MM.1S (cell line): ENCODE measurements around the gene MEGF6.

Experiments used
- DNase-seq: peaks from one replicate; pipeline ENCODE4 v3.0.0-alpha.2; 2015
- H2AFZ ChIP-seq: fragments of 300-600 bp; sonication (generic); 2 replicates; pipeline ENCODE4 v1.6.0; 2016; ENCODE audit warnings: antibody characterized with exemption, low read length
- H3F3A ChIP-seq: fragments of 300-600 bp; sonication (generic); 2 replicates; pipeline ENCODE4 v1.6.1; 2016; ENCODE audit warnings: mild to moderate bottlenecking, antibody characterized with exemption, low read length, moderate library complexity, mixed read lengths; ENCODE audit not compliant: insufficient read depth
- H3K27ac ChIP-seq: fragments of 300-600 bp; sonication (generic); 2 replicates; pipeline ENCODE4 v1.5.1; 2016; ENCODE audit warnings: mild to moderate bottlenecking, low read length
- H3K27me3 ChIP-seq: fragments of 300-600 bp; sonication (generic); replicated peaks from 2 replicates; pipeline ENCODE4 v1.6.0; 2016; ENCODE audit warnings: low read length; ENCODE audit not compliant: insufficient read depth
- H3K36me3 ChIP-seq: fragments of 300-600 bp; sonication (generic); replicated peaks from 2 replicates; pipeline ENCODE4 v1.6.1; 2016; ENCODE audit warnings: mild to moderate bottlenecking, low read length, mixed read lengths; ENCODE audit not compliant: insufficient read depth
- H3K4me1 ChIP-seq: fragments of 300-600 bp; sonication (generic); 2 replicates; pipeline ENCODE4 v1.6.1; 2016; ENCODE audit warnings: low read length, mixed read lengths
- H3K4me2 ChIP-seq: fragments of 300-600 bp; sonication (generic); 2 replicates; pipeline ENCODE4 v1.6.0; 2016; ENCODE audit warnings: low read depth, low read length
- H3K4me3 ChIP-seq: fragments of 300-600 bp; sonication (generic); 2 replicates; pipeline ENCODE4 v1.5.1; 2016; ENCODE audit warnings: low read length, mixed read lengths
- H3K79me2 ChIP-seq: fragments of 300-600 bp; sonication (generic); 2 replicates; pipeline ENCODE4 v1.6.1; 2016; ENCODE audit warnings: mixed run types, low read length, mixed read lengths
- H3K9ac ChIP-seq: fragments of 300-600 bp; sonication (generic); 2 replicates; pipeline ENCODE4 v1.6.1; 2016; ENCODE audit warnings: low read length, mixed read lengths
- H3K9me2 ChIP-seq: fragments of 300-600 bp; sonication (generic); replicated peaks from 2 replicates; pipeline ENCODE4 v1.6.1; 2016; ENCODE audit warnings: mild to moderate bottlenecking, low read length, mixed read lengths; ENCODE audit not compliant: insufficient read depth
- H3K9me3 ChIP-seq: fragments of 300-600 bp; sonication (generic); replicated peaks from 2 replicates; pipeline ENCODE4 v1.6.1; 2016; ENCODE audit warnings: mild to moderate bottlenecking, low read length, mixed read lengths; ENCODE audit not compliant: insufficient read depth
- H4K20me1 ChIP-seq: fragments of 300-600 bp; sonication (generic); 2 replicates; pipeline ENCODE4 v1.6.1; 2016; ENCODE audit warnings: mild to moderate bottlenecking, low read length, moderate library complexity, mixed read lengths; ENCODE audit not compliant: insufficient read depth
- CTCF ChIP-seq: fragments of 300-600 bp; sonication (generic); IDR thresholded peaks from 2 replicates; pipeline ENCODE4 v1.5.1; 2016; ENCODE audit warnings: antibody characterized with exemption, low read length, mixed read lengths
- EZH2 ChIP-seq: fragments of 300-600 bp; sonication (generic); optimal IDR thresholded peaks from 2 replicates; pipeline ENCODE3; 2017; ENCODE audit warnings: low read depth, mild to moderate bottlenecking, antibody characterized with exemption, low read length, mixed read lengths
- EZH2phosphoT487 ChIP-seq: fragments of 300-600 bp; sonication (generic); IDR thresholded peaks from 2 replicates; pipeline ENCODE4 v1.6.1; 2018; ENCODE audit warnings: antibody characterized with exemption, low read length

MEGF6 gene

GRCh38 chr1:3631320-3632260 lies 20.3 kb upstream of the MEGF6 start:
- Histone ChIP-seq H3K9me3 (no peaks in the 10 kb centered on the region), H3K9me2 (no peaks in the 10 kb centered on the region), H3K4me3 (no peak overlapping the region), H4K20me1 (no peaks in the 10 kb centered on the region), H3K4me1 (peaks cover 26% of the 10 kb centered on the region), H2AFZ (no peak overlapping the region), H3K27me3 (no peaks in the 10 kb centered on the region), H3K27ac (no peak overlapping the region; the same call in 1 of the 2 replicates), H3K9ac (no peak overlapping the region), H3K79me2 (no peaks in the 10 kb centered on the region), H3K36me3 (0 out of 2 replicates have a peak, but pooled peaks cover 3% of the 10 kb centered on the region), H3K4me2 (no peak overlapping the region), H3F3A (peaks cover 17% of the 10 kb centered on the region)
- DNase-seq, result no peak
- no peak for TF ChIP-seq CTCF

- DNase-seq, result no peak
- peak overlapping the region; percentile 62; the same call in 1 of the 2 replicates for H3K27ac ChIP-seq
- TF ChIP-seq EZH2phosphoT487 (no peak), EZH2 (no peak), CTCF (no peak)
- peak overlapping the region; percentile 42; the same call in 1 of the 2 replicates for H3K4me2 ChIP-seq
- H3K4me1 ChIP-seq, result peaks cover 29% of the 10 kb centered on the region
- no peaks in the 10 kb centered on the region for H4K20me1 ChIP-seq
- no peaks in the 10 kb centered on the region for H3K9me3 ChIP-seq
- H2AFZ ChIP-seq, result no peak overlapping the region
- H3K9me2 ChIP-seq, result no peaks in the 10 kb centered on the region
- H3K36me3 ChIP-seq, result 0 out of 2 replicates have a peak, but pooled peaks cover 3% of the 10 kb centered on the region
- H3K79me2 ChIP-seq, result no peaks in the 10 kb centered on the region
- no peak overlapping the region for H3K4me3 ChIP-seq
- peaks cover 17% of the 10 kb centered on the region for H3F3A ChIP-seq
- H3K27me3 ChIP-seq, result no peaks in the 10 kb centered on the region
- no peak overlapping the region for H3K9ac ChIP-seq
These were observed 19.6 kb upstream of the MEGF6 start for GRCh38 chr1:3630914-3631313.

- Histone ChIP-seq H3K4me2 (peak overlapping the region; percentile 42), H3K79me2 (peaks cover 6% of the 10 kb centered on the region), H3K36me3 (0 out of 2 replicates have a peak, but pooled peaks cover 3% of the 10 kb centered on the region), H4K20me1 (no peaks in the 10 kb centered on the region), H3K4me1 (peaks cover 34% of the 10 kb centered on the region), H3K4me3 (peak overlapping the region; percentile 11; the same call in 1 of the 2 replicates), H3K27me3 (no peaks in the 10 kb centered on the region), H3K9me2 (no peaks in the 10 kb centered on the region), H2AFZ (no peak overlapping the region), H3K27ac (peak overlapping the region; percentile 62), H3K9ac (no peak overlapping the region), H3K9me3 (no peaks in the 10 kb centered on the region), H3F3A (peaks cover 17% of the 10 kb centered on the region)
- TF ChIP-seq CTCF (peak; percentile 25), EZH2 (no peak)
- peak; percentile 63 for DNase-seq
These were observed 18.9 kb upstream of the MEGF6 start for GRCh38 chr1:3630161-3630611.
